H1 (cell line): ENCODE data around the gene CYRIA. TPM values are rescaled to one million over a fixed set of nuclear protein-coding genes. Genes with fewer than 3 reads are reported as not detected.

Source experiments
- HDAC2 ChIP-seq, 2 experiments: fragments of 300-600 bp in 1 of 2; sonication (generic) in 1 of 2; IDR thresholded peaks; 2 replicates each; pipeline ENCODE4 v1.6.1; 2011 to 2012; ENCODE audit warnings: low read depth in 2 of 2, low read length in 2 of 2, mild to moderate bottlenecking in 2 of 2, moderate library complexity in 2 of 2, borderline replicate concordance in 1 of 2, inconsistent platforms in 1 of 2
- KDM1A ChIP-seq: fragments of 200-600, 300-600 bp; sonication (generic); IDR thresholded peaks from 2 replicates; pipeline ENCODE4 v1.7.1; 2016; ENCODE audit warnings: mild to moderate bottlenecking, low read length, borderline replicate concordance
- PHF8 ChIP-seq: fragments of 200-600 bp; sonication (generic); conservative IDR thresholded peaks from 2 replicates; pipeline ENCODE4 v1.7.1; 2012; ENCODE audit warnings: low read depth, mild to moderate bottlenecking, inconsistent platforms, low read length, moderate library complexity
- POU5F1 ChIP-seq: IDR thresholded peaks from 2 replicates; pipeline ENCODE4 v1.6.1; 2011; ENCODE audit warnings: low read depth, mild to moderate bottlenecking, low read length, moderate library complexity
- RFX5 ChIP-seq: IDR thresholded peaks from 2 replicates; pipeline ENCODE4 v1.6.1; 2011; ENCODE audit warnings: low read depth, low read length, improper control_type of control experiment, borderline replicate concordance
- RXRA ChIP-seq: IDR thresholded peaks from 2 replicates; pipeline ENCODE4 v1.6.1; 2011; ENCODE audit warnings: low read depth, mild to moderate bottlenecking, low read length, moderate library complexity; ENCODE audit not compliant: insufficient read depth
- polyA plus RNA-seq, 7 experiments: library from polyadenylated mRNA; depleted of rRNA in 3 of 7; stranded (reverse) in 5 of 7; unstranded in 2 of 7; fragments of >200 nt in 5 of 7; fragments of 200-250 nt in 2 of 7; gene quantifications; 1 replicate in 5 of 7; 2 replicates in 1 of 7; 4 replicates in 1 of 7; pipeline versions ENCODE4 v1.2.1 to v1.2.3, GENCODE V29; 2011 to 2013; ENCODE audit warnings: missing spikeins in 2 of 7, mixed read lengths in 2 of 7
- total RNA-seq: library from RNA; stranded (reverse); fragmentation: NEBNext Ultra II Directional; extraction: Animal tissue kit (Norgen Biotek cat#: 25700); gene quantifications from 2 replicates; pipeline ENCODE4 v1.2.1, GENCODE V29; 2021
- TF ChIP-seq, protein P1 (sequence below): fragments of 300-600 bp; sonication (generic); IDR thresholded peaks from 2 replicates; pipeline ENCODE4 v1.7.1; 2012; ENCODE audit warnings: low read length, moderate library complexity, mild to moderate bottlenecking, inconsistent platforms; ENCODE audit not compliant: insufficient replicate concordance

Gene CYRIA
- total and polyA plus RNA-seq, 2 of the 8 experiments (the other 6 are each of a cell fraction or from before 2014, with no cell fraction given), result 1.5 to 9.8 TPM

DNA sequence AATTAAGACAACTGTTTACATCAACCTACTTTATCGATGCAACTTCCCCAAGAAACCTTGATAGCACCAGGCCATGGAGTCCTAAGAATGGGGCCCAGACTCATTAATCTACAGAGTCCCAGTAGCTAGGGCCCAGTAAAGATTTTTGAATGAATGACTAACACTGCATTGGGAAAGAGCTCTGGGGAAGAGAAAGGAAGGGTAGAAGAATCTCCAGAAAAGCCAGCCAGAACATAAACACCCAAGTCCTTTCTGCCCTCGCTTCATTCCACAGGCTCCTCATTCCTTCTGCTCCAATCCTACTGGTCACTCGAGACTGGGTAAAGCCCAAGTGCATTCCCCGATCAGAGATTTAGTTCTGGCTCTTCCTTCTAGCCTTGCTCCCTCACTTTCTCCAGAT is 44.3 kb downstream of the CYRIA start (continued):
- TF ChIP-seq RXRA, result no peak
- TF ChIP-seq, protein P1, sequence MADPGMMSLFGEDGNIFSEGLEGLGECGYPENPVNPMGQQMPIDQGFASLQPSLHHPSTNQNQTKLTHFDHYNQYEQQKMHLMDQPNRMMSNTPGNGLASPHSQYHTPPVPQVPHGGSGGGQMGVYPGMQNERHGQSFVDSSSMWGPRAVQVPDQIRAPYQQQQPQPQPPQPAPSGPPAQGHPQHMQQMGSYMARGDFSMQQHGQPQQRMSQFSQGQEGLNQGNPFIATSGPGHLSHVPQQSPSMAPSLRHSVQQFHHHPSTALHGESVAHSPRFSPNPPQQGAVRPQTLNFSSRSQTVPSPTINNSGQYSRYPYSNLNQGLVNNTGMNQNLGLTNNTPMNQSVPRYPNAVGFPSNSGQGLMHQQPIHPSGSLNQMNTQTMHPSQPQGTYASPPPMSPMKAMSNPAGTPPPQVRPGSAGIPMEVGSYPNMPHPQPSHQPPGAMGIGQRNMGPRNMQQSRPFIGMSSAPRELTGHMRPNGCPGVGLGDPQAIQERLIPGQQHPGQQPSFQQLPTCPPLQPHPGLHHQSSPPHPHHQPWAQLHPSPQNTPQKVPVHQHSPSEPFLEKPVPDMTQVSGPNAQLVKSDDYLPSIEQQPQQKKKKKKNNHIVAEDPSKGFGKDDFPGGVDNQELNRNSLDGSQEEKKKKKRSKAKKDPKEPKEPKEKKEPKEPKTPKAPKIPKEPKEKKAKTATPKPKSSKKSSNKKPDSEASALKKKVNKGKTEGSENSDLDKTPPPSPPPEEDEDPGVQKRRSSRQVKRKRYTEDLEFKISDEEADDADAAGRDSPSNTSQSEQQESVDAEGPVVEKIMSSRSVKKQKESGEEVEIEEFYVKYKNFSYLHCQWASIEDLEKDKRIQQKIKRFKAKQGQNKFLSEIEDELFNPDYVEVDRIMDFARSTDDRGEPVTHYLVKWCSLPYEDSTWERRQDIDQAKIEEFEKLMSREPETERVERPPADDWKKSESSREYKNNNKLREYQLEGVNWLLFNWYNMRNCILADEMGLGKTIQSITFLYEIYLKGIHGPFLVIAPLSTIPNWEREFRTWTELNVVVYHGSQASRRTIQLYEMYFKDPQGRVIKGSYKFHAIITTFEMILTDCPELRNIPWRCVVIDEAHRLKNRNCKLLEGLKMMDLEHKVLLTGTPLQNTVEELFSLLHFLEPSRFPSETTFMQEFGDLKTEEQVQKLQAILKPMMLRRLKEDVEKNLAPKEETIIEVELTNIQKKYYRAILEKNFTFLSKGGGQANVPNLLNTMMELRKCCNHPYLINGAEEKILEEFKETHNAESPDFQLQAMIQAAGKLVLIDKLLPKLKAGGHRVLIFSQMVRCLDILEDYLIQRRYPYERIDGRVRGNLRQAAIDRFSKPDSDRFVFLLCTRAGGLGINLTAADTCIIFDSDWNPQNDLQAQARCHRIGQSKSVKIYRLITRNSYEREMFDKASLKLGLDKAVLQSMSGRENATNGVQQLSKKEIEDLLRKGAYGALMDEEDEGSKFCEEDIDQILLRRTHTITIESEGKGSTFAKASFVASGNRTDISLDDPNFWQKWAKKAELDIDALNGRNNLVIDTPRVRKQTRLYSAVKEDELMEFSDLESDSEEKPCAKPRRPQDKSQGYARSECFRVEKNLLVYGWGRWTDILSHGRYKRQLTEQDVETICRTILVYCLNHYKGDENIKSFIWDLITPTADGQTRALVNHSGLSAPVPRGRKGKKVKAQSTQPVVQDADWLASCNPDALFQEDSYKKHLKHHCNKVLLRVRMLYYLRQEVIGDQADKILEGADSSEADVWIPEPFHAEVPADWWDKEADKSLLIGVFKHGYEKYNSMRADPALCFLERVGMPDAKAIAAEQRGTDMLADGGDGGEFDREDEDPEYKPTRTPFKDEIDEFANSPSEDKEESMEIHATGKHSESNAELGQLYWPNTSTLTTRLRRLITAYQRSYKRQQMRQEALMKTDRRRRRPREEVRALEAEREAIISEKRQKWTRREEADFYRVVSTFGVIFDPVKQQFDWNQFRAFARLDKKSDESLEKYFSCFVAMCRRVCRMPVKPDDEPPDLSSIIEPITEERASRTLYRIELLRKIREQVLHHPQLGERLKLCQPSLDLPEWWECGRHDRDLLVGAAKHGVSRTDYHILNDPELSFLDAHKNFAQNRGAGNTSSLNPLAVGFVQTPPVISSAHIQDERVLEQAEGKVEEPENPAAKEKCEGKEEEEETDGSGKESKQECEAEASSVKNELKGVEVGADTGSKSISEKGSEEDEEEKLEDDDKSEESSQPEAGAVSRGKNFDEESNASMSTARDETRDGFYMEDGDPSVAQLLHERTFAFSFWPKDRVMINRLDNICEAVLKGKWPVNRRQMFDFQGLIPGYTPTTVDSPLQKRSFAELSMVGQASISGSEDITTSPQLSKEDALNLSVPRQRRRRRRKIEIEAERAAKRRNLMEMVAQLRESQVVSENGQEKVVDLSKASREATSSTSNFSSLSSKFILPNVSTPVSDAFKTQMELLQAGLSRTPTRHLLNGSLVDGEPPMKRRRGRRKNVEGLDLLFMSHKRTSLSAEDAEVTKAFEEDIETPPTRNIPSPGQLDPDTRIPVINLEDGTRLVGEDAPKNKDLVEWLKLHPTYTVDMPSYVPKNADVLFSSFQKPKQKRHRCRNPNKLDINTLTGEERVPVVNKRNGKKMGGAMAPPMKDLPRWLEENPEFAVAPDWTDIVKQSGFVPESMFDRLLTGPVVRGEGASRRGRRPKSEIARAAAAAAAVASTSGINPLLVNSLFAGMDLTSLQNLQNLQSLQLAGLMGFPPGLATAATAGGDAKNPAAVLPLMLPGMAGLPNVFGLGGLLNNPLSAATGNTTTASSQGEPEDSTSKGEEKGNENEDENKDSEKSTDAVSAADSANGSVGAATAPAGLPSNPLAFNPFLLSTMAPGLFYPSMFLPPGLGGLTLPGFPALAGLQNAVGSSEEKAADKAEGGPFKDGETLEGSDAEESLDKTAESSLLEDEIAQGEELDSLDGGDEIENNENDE, result no peak
- TF ChIP-seq RFX5, result no peak
- no peak for TF ChIP-seq KDM1A
- no peak for TF ChIP-seq POU5F1
- TF ChIP-seq PHF8, result no peak
- TF ChIP-seq HDAC2 (IDR thresholded peaks at IDR 0.05; ENCODE audit: borderline replicate concordance in 1 of 2, low read depth in 2 of 2, low read length in 2 of 2), result no peak
